HL-60 (cell line): ENCODE measurements around the gene PAPPA.

Experiments
- DNase-seq, 2 experiments: peaks; one replicate each; pipeline ENCODE4 v3.0.0-alpha.2; 2010 to 2020; ENCODE audit warnings: low read depth in 1 of 2, low spot score in 1 of 2
- H3K27ac ChIP-seq: fragments of 250-450 bp; sonication (Bioruptor Pico); replicated peaks from 2 replicates; pipeline ENCODE4 v1.5.1; 2020; ENCODE audit warnings: mild to moderate bottlenecking, moderate library complexity
- H3K27me3 ChIP-seq: fragments of 250-450 bp; sonication (Bioruptor Pico); 2 replicates; pipeline ENCODE4 v1.5.1; 2021; ENCODE audit warnings: mild to moderate bottlenecking, moderate library complexity; ENCODE audit not compliant: insufficient read depth, poor library complexity, severe bottlenecking
- H3K4me3 ChIP-seq: replicated peaks from 2 replicates; pipeline ENCODE4 v1.5.1; 2011; ENCODE audit warnings: mild to moderate bottlenecking, control low read depth, low read length; ENCODE audit not compliant: insufficient read depth
- GABPA ChIP-seq: IDR thresholded peaks from 2 replicates; pipeline ENCODE4 v1.6.1; 2012; ENCODE audit warnings: low read depth
- POLR2AphosphoS5 ChIP-seq: IDR thresholded peaks from 2 replicates; pipeline ENCODE4 v1.6.1; 2012; ENCODE audit warnings: low read depth
- REST ChIP-seq: IDR thresholded peaks from 2 replicates; pipeline ENCODE4 v1.6.1; 2012; ENCODE audit warnings: low read depth; ENCODE audit not compliant: insufficient replicate concordance
- SPI1 ChIP-seq: IDR thresholded peaks from 2 replicates; pipeline ENCODE4 v1.6.1; 2012; ENCODE audit warnings: low read depth, mild to moderate bottlenecking, borderline replicate concordance
- TF ChIP-seq, protein P1 (sequence below): IDR thresholded peaks from one replicate; pipeline ENCODE4 v1.5.1; 2011; ENCODE audit warnings: low read length, control low read depth, inconsistent platforms; ENCODE audit not compliant: insufficient read depth

The PAPPA gene

GRCh38 chr9:116312221-116312620 is 158.6 kb downstream of the PAPPA start:
- Histone ChIP-seq H3K27me3 (no peaks in the 10 kb centered on the region), H3K27ac (no peak overlapping the region), H3K4me3 (no peak overlapping the region)
- no peak for TF ChIP-seq SPI1
- TF ChIP-seq, protein P1, sequence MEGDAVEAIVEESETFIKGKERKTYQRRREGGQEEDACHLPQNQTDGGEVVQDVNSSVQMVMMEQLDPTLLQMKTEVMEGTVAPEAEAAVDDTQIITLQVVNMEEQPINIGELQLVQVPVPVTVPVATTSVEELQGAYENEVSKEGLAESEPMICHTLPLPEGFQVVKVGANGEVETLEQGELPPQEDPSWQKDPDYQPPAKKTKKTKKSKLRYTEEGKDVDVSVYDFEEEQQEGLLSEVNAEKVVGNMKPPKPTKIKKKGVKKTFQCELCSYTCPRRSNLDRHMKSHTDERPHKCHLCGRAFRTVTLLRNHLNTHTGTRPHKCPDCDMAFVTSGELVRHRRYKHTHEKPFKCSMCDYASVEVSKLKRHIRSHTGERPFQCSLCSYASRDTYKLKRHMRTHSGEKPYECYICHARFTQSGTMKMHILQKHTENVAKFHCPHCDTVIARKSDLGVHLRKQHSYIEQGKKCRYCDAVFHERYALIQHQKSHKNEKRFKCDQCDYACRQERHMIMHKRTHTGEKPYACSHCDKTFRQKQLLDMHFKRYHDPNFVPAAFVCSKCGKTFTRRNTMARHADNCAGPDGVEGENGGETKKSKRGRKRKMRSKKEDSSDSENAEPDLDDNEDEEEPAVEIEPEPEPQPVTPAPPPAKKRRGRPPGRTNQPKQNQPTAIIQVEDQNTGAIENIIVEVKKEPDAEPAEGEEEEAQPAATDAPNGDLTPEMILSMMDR, result no peak
- TF ChIP-seq GABPA, result no peak
- no peak for TF ChIP-seq REST
- no peak for TF ChIP-seq POLR2AphosphoS5
- DNase-seq, result no peak

GRCh38 chr9:116313638-116314037 is 160.0 kb downstream of the PAPPA start:
- H3K27ac ChIP-seq, result no peak overlapping the region
- H3K27me3 ChIP-seq, result no peaks in the 10 kb centered on the region
- no peak for TF ChIP-seq REST
- TF ChIP-seq GABPA, result no peak
- TF ChIP-seq SPI1, result no peak
- TF ChIP-seq, protein P1, result no peak
- no peak for TF ChIP-seq POLR2AphosphoS5
- no peak overlapping the region for H3K4me3 ChIP-seq
- DNase-seq, result no peak

DNA sequence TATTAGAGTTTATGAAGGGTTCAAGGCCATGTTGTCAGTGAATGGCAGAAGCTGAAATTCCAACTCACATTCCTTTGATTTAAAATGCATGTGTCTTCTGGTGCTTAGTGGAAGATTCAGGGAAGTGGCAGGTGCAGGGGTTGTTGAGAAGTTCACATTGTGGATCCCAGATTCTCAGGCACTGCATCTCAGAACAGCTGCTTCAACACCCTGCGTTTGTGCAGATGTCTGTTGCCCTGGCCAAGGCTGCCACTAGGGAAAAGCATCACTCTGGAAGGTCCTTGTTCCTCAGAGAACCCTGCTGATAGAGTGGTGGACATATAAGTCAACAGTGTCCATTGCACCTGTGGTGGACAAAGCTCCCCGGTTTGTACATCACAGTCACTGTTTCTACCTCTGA is 162.7 kb downstream of the PAPPA start:
- Histone ChIP-seq H3K27ac (no peak overlapping the region), H3K4me3 (no peak overlapping the region), H3K27me3 (no peaks in the 10 kb centered on the region)
- TF ChIP-seq GABPA (no peak), SPI1 (no peak), REST (no peak), POLR2AphosphoS5 (no peak)
- TF ChIP-seq, protein P1, result no peak
- no peak for DNase-seq
